Activated CD8-positive, alpha-beta memory T cell treated with anti-CD3 and anti-CD28 coated beads for 36 hours (primary cell): Measurements from ENCODE around the gene AKAIN1. TPM values are rescaled to one million over a fixed set of nuclear protein-coding genes. Genes with fewer than 3 reads are reported as not detected.

ENCODE experiments used
- CTCF ChIA-PET: fragments of 350-600 bp; sonication (Branson Sonifier 250); formaldehyde crosslinking; loops from one replicate; lab custom pipeline; 2021; ENCODE audit warnings: antibody characterized with exemption; lab: Charles Lee
- POLR2A ChIA-PET: fragments of 350-600 bp; sonication (Branson Sonifier 250); formaldehyde crosslinking; loops from one replicate; lab custom pipeline; 2021; ENCODE audit warnings: antibody characterized with exemption; lab: Charles Lee
- total RNA-seq, 2 experiments: library from RNA; stranded (reverse); gene quantifications; one replicate each; pipeline ENCODE4 v1.2.3, GENCODE V29; 2021

The AKAIN1 gene
- not detected for total RNA-seq

GRCh38 chr18:5197032-5197434 is at the start of gene AKAIN1:
Gene AKAIN1, minus strand, starts transcription at chr18:5197257. Its CDS starts 204 bp downstream, at chr18:5197053.
- ChIA-PET POLR2A (no interaction called here), CTCF (no interaction called here)

- ChIA-PET POLR2A (no interaction called here), CTCF (no interaction called here)
Observed at GRCh38 chr18:5244941-5245340, 47.9 kb upstream of the AKAIN1 start.

GRCh38 chr18:5239447-5239846 is 42.4 kb upstream of the AKAIN1 start:
- CTCF ChIA-PET: no interaction called here

GRCh38 chr18:5238371-5238976 is 41.4 kb upstream of the AKAIN1 start:
- CTCF ChIA-PET: interaction anchor here (0.6 to 2.6 kb wide), 2 partner anchors 57 to 73 kb away, joined by 3 to 19 read pairs; partner anchors contain the start of gene ZBTB14

More at GRCh38 chr18:5239447-5239846, 42.4 kb upstream of the AKAIN1 start:
- POLR2A ChIA-PET: no interaction called here

GRCh38 chr18:5237723-5238370 is 40.8 kb upstream of the AKAIN1 start:
- ChIA-PET CTCF (interaction anchor here (1.1 to 2.6 kb wide), 3 partner anchors 57 to 76 kb away, joined by 4 to 19 read pairs (median 4); partner anchors contain the start of gene ZBTB14), POLR2A (interaction anchor here (0.5 to 3.6 kb wide), 5 partner anchors 9 to 179 kb away, joined by 3 to 101 read pairs (median 6); partner anchors contain the start of gene ZBTB14)

More at GRCh38 chr18:5238371-5238976, 41.4 kb upstream of the AKAIN1 start:
- POLR2A ChIA-PET: interaction anchor here (0.5 to 3.6 kb wide), 4 partner anchors 18 to 179 kb away, joined by 3 to 101 read pairs (median 6); partner anchors contain the start of gene ZBTB14

GRCh38 chr18:5237083-5237722 is 40.1 kb upstream of the AKAIN1 start:
- ChIA-PET CTCF (interaction anchor here (1.1 to 2.6 kb wide), 3 partner anchors 58 to 76 kb away, joined by 4 to 19 read pairs (median 4); partner anchors contain the start of gene ZBTB14), POLR2A (interaction anchor here (1.2 to 3.6 kb wide), 3 partner anchors 10 to 178 kb away, joined by 3 to 101 read pairs (median 4); partner anchors contain the start of gene ZBTB14)

GRCh38 chr18:5214583-5215351 is 17.7 kb upstream of the AKAIN1 start:
- ChIA-PET POLR2A (no interaction called here), CTCF (interaction anchor here (0.7 kb wide), 1 partner anchor 22 kb away, joined by 5 read pairs; no protein-coding TSS in a partner anchor)

- POLR2A ChIA-PET: no interaction called here
Observed at GRCh38 chr18:5207471-5208150, 10.6 kb upstream of the AKAIN1 start.

GRCh38 chr18:5198311-5198710 is 1.3 kb upstream of the AKAIN1 start:
- CTCF ChIA-PET: no interaction called here
- POLR2A ChIA-PET: no interaction called here

More at GRCh38 chr18:5207471-5208150, 10.6 kb upstream of the AKAIN1 start:
- CTCF ChIA-PET: no interaction called here

- ChIA-PET CTCF (no interaction called here), POLR2A (no interaction called here)
Observed at GRCh38 chr18:5197461-5197860, 404 bp upstream of the AKAIN1 start.

GRCh38 chr18:5196253-5197031 is 615 bp downstream of the AKAIN1 start:
- POLR2A ChIA-PET: no interaction called here

GRCh38 chr18:5195656-5196055 is 1.4 kb downstream of the AKAIN1 start:
- ChIA-PET POLR2A (no interaction called here), CTCF (interaction anchor here (0.7 kb wide), 1 partner anchor 302 kb away, joined by 3 read pairs; no protein-coding TSS in a partner anchor)

More at GRCh38 chr18:5196253-5197031, 615 bp downstream of the AKAIN1 start:
- CTCF ChIA-PET: interaction anchor here (0.7 kb wide), 1 partner anchor 301 kb away, joined by 3 read pairs; no protein-coding TSS in a partner anchor

- ChIA-PET POLR2A (no interaction called here), CTCF (no interaction called here)
Observed at GRCh38 chr18:5180254-5180653, 16.8 kb downstream of the AKAIN1 start.

- POLR2A ChIA-PET: no interaction called here
Observed at GRCh38 chr18:5178519-5178918, 18.5 kb downstream of the AKAIN1 start.

GRCh38 chr18:5175378-5175777 is 21.7 kb downstream of the AKAIN1 start:
- ChIA-PET CTCF (no interaction called here), POLR2A (no interaction called here)

More at GRCh38 chr18:5178519-5178918, 18.5 kb downstream of the AKAIN1 start:
- CTCF ChIA-PET: no interaction called here

GRCh38 chr18:5173646-5174045 is 23.4 kb downstream of the AKAIN1 start:
- CTCF ChIA-PET: no interaction called here
- POLR2A ChIA-PET: no interaction called here

- ChIA-PET POLR2A (no interaction called here), CTCF (no interaction called here)
Observed at GRCh38 chr18:5173236-5173635, 23.8 kb downstream of the AKAIN1 start.

- ChIA-PET POLR2A (no interaction called here), CTCF (no interaction called here)
Observed at GRCh38 chr18:5167831-5168230, 29.2 kb downstream of the AKAIN1 start.
